Inflammatory macrophage treated with lipopolysaccharide for 4 hours (primary cell): ENCODE results near the gene SLC6A1.
"Not testable (repeated sequence)": the region's sequence is repeated elsewhere in the genome, so short reads cannot be mapped to it uniquely, and the experiment has no call there.

ENCODE experiments used
- DNase-seq: peaks from one replicate; pipeline ENCODE4 v3.0.0-alpha.2; 2020

Gene SLC6A1

GRCh38 chr3:11022115-11022514, 29.6 kb downstream of the SLC6A1 start:
- DNase-seq: no peak

GRCh38 chr3:11024181-11024580, 31.6 kb downstream of the SLC6A1 start:
- DNase-seq: no peak

- no peak for DNase-seq
Observed at GRCh38 chr3:11029948-11030347, 37.4 kb downstream of the SLC6A1 start.

- no peak for DNase-seq
Observed at GRCh38 chr3:11033871-11034270, 41.3 kb downstream of the SLC6A1 start.

GRCh38 chr3:11034309-11034985, 41.9 kb downstream of the SLC6A1 start:
- no peak for DNase-seq

GRCh38 chr3:11035757-11036505, 43.4 kb downstream of the SLC6A1 start:
- DNase-seq: no peak

GRCh38 chr3:11037241-11037873, 44.8 kb downstream of the SLC6A1 start:
- no peak for DNase-seq

- DNase-seq: no peak
Observed at GRCh38 chr3:11037976-11038375, 45.4 kb downstream of the SLC6A1 start.

GRCh38 chr3:11045536-11045935, 53.0 kb downstream of the SLC6A1 start:
- DNase-seq: no peak

- DNase-seq: no peak
Observed at GRCh38 chr3:11047500-11047899, 55.0 kb downstream of the SLC6A1 start.

- no peak for DNase-seq
Observed at GRCh38 chr3:11050666-11051323, 58.2 kb downstream of the SLC6A1 start.

- no peak for DNase-seq
Observed at GRCh38 chr3:11053926-11054503, 61.5 kb downstream of the SLC6A1 start.

GRCh38 chr3:11054739-11055438, 62.3 kb downstream of the SLC6A1 start:
- DNase-seq: no peak

- no peak for DNase-seq
Observed at GRCh38 chr3:11055496-11055895, 62.9 kb downstream of the SLC6A1 start.

GRCh38 chr3:11056531-11057050, 64.0 kb downstream of the SLC6A1 start:
- DNase-seq: no peak

- DNase-seq: no peak
Observed at GRCh38 chr3:11057655-11058054, 65.1 kb downstream of the SLC6A1 start.

- peak; percentile 58 for DNase-seq
Observed at GRCh38 chr3:11059090-11059798, 66.7 kb downstream of the SLC6A1 start.

GRCh38 chr3:11059799-11060115, 67.2 kb downstream of the SLC6A1 start:
- DNase-seq: no peak

GRCh38 chr3:11060500-11061251, 68.1 kb downstream of the SLC6A1 start:
- peak; percentile 41 for DNase-seq

- DNase-seq: not testable (repeated sequence)
Observed at GRCh38 chr3:11061268-11061871, 68.8 kb downstream of the SLC6A1 start.
